ENCODE measurements around the gene TPT1.
"Not testable (repeated sequence)": the region's sequence is repeated elsewhere in the genome, so short reads cannot be mapped to it uniquely, and the experiment has no call there.

The TPT1 gene

GRCh38 chr13:45314822-45315221 lies 26.2 kb downstream of the TPT1 start:
- H3K4me1 ChIP-seq (ENCODE audit: control insufficient read depth, insufficient read depth, low read length), result peaks cover 7% of the 10 kb centered on the region
- H3K4me3 ChIP-seq (ENCODE audit: low read depth, low read length), result no peak overlapping the region
- H3K27me3 ChIP-seq (ENCODE audit: control insufficient read depth, insufficient read depth, low read length), result no peaks in the 10 kb centered on the region
- no peaks in the 10 kb centered on the region for H3K9me3 ChIP-seq (ENCODE audit: control insufficient read depth, insufficient read depth, low read length)
- no peaks in the 10 kb centered on the region for H3K36me3 ChIP-seq (ENCODE audit: control insufficient read depth, insufficient read depth, low read length)
- H3K9ac ChIP-seq (ENCODE audit: low read depth, low read length), result no peak overlapping the region

GRCh38 chr13:45310341-45311131 lies 30.4 kb downstream of the TPT1 start:
- Histone ChIP-seq H3K27me3 (ENCODE audit: control insufficient read depth, insufficient read depth, low read length) (no peaks in the 10 kb centered on the region), H3K9me3 (ENCODE audit: control insufficient read depth, insufficient read depth, low read length) (no peaks in the 10 kb centered on the region), H3K4me1 (ENCODE audit: control insufficient read depth, insufficient read depth, low read length) (peaks cover 10% of the 10 kb centered on the region), H3K4me3 (ENCODE audit: low read depth, low read length) (peak overlapping the region; percentile 14), H3K9ac (ENCODE audit: low read depth, low read length) (no peak overlapping the region), H3K36me3 (ENCODE audit: control insufficient read depth, insufficient read depth, low read length) (no peaks in the 10 kb centered on the region)

DNA sequence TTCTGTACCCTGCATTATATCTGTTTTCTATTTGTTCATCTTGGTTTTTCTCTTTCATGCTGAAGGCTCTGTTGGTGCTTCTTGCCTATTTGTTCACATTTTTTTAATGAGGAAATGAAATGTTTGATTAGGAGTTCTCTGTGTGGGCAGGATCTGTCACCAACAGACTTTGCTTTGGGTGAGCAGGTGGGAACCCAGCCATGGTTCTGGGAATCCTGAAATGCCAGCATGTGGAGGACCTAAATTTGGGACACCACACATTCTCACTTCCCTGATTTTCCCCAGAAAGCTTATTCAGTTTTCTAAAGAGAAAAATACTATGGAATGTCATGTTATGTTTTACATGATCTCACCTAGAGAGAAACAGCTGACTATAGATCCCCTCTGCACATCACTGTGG lies 34.0 kb downstream of the TPT1 start:
- no peak overlapping the region for H3K9ac ChIP-seq (ENCODE audit: low read depth, low read length)
- no peaks in the 10 kb centered on the region for H3K9me3 ChIP-seq (ENCODE audit: control insufficient read depth, insufficient read depth, low read length)
- no peaks in the 10 kb centered on the region for H3K36me3 ChIP-seq (ENCODE audit: control insufficient read depth, insufficient read depth, low read length)

GRCh38 chr13:45305079-45305478 lies 35.9 kb downstream of the TPT1 start:
- Histone ChIP-seq H3K4me1 (ENCODE audit: control insufficient read depth, insufficient read depth, low read length) (peaks cover 9% of the 10 kb centered on the region), H3K9ac (ENCODE audit: low read depth, low read length) (no peak overlapping the region), H3K4me3 (ENCODE audit: low read depth, low read length) (no peak overlapping the region), H3K27me3 (ENCODE audit: control insufficient read depth, insufficient read depth, low read length) (no peaks in the 10 kb centered on the region), H3K9me3 (ENCODE audit: control insufficient read depth, insufficient read depth, low read length) (no peaks in the 10 kb centered on the region), H3K36me3 (ENCODE audit: control insufficient read depth, insufficient read depth, low read length) (no peaks in the 10 kb centered on the region)

More for the DNA sequence above, 34.0 kb downstream of the TPT1 start:
- Histone ChIP-seq H3K27me3 (ENCODE audit: control insufficient read depth, insufficient read depth, low read length) (no peaks in the 10 kb centered on the region), H3K4me1 (ENCODE audit: control insufficient read depth, insufficient read depth, low read length) (peaks cover 14% of the 10 kb centered on the region), H3K4me3 (ENCODE audit: low read depth, low read length) (no peak overlapping the region)

DNA sequence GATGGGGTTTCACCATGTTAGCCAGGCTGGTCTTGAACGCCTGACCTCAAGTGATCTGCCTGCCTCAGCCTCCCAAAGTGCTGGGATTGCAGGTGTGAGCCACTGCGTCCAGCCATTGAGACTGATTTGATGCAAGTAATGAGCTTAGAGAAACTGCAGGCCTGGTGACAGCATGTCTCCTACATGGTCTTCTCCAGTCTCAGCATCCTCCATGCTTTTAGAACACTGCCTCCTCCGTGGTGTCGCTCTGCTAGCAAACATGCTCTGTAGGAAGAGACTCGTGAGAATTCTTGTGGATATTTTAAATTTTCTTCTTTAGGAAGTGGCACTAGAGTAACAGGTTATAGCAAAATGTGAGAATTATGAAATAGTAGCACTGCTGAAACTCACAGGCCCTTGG lies 37.1 kb downstream of the TPT1 start:
- no peaks in the 10 kb centered on the region for H3K36me3 ChIP-seq (ENCODE audit: control insufficient read depth, insufficient read depth, low read length)
- H3K27me3 ChIP-seq (ENCODE audit: control insufficient read depth, insufficient read depth, low read length), result no peaks in the 10 kb centered on the region
- H3K9ac ChIP-seq (ENCODE audit: low read depth, low read length), result no peak overlapping the region
- H3K4me3 ChIP-seq (ENCODE audit: low read depth, low read length), result no peak overlapping the region
- peaks cover 5% of the 10 kb centered on the region for H3K4me1 ChIP-seq (ENCODE audit: control insufficient read depth, insufficient read depth, low read length)
- no peaks in the 10 kb centered on the region for H3K9me3 ChIP-seq (ENCODE audit: control insufficient read depth, insufficient read depth, low read length)

DNA sequence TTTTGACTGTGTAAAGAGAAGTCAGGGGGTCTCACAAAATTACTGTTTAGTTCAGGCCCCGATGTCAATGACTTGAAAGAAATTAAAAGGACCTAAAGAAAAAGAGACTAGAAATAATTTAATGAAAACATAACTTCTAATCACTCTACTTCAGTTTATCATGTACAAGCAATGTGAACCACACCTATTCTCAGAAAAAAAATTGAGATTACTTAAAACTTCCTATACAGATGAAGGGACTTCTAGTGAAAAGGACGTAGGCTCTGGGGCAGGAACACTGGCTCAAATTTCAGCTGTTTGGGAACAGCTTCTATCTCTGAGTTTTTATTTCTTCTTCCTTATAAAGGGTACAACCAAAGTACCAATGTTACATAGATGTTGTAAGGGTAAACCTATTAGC lies 38.0 kb downstream of the TPT1 start:
- H3K4me3 ChIP-seq (ENCODE audit: low read depth, low read length), result no peak overlapping the region
- H3K27me3 ChIP-seq (ENCODE audit: control insufficient read depth, insufficient read depth, low read length), result no peaks in the 10 kb centered on the region
- no peak overlapping the region for H3K9ac ChIP-seq (ENCODE audit: low read depth, low read length)
- peaks cover 5% of the 10 kb centered on the region for H3K4me1 ChIP-seq (ENCODE audit: control insufficient read depth, insufficient read depth, low read length)
- H3K9me3 ChIP-seq (ENCODE audit: control insufficient read depth, insufficient read depth, low read length), result no peaks in the 10 kb centered on the region
- H3K36me3 ChIP-seq (ENCODE audit: control insufficient read depth, insufficient read depth, low read length), result no peaks in the 10 kb centered on the region

DNA sequence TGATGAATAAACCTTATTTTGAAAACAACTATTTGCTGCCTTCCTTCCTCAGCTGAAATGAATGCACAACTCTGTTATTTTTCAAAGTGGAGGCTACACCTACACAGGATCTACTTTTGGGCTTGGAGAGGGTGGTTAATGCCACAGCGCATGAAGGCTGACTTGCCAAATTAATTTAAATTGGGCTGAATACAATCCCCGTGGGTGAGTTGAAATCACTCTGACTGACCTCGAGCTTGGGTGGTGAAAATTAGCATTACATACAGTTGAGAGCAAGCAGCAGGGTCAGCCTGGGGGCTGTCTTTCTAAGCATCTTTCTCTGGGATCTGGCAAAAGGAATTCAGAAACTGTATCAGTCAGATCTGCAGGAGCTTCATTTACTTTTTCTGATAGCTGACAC lies 38.5 kb downstream of the TPT1 start:
- peaks cover 5% of the 10 kb centered on the region for H3K4me1 ChIP-seq (ENCODE audit: control insufficient read depth, insufficient read depth, low read length)
- no peaks in the 10 kb centered on the region for H3K36me3 ChIP-seq (ENCODE audit: control insufficient read depth, insufficient read depth, low read length)
- no peaks in the 10 kb centered on the region for H3K27me3 ChIP-seq (ENCODE audit: control insufficient read depth, insufficient read depth, low read length)
- H3K4me3 ChIP-seq (ENCODE audit: low read depth, low read length), result no peak overlapping the region
- no peak overlapping the region for H3K9ac ChIP-seq (ENCODE audit: low read depth, low read length)
- H3K9me3 ChIP-seq (ENCODE audit: control insufficient read depth, insufficient read depth, low read length), result no peaks in the 10 kb centered on the region

DNA sequence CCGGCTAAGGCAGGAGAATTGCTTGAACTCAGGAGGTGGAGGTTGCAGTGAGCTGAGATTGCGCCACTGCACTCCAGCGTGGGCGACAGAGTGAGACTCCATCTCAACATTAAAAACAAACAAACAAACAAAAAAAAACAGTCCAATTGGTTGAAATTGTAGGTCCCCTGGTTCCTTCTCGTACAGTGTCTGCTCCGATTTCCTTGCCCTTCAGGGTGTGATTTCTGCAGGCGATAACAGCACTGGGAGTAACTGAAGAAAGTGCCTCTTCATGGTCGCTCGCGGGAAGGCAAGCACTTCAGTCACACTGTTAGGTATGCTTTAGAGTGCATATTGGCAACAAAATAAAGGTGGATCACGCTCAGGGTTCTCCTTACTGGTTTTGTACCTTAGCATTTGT lies 39.7 kb downstream of the TPT1 start:
- no peaks in the 10 kb centered on the region for H3K36me3 ChIP-seq (ENCODE audit: control insufficient read depth, insufficient read depth, low read length)
- no peaks in the 10 kb centered on the region for H3K9me3 ChIP-seq (ENCODE audit: control insufficient read depth, insufficient read depth, low read length)
- H3K4me3 ChIP-seq (ENCODE audit: low read depth, low read length), result no peak overlapping the region
- H3K27me3 ChIP-seq (ENCODE audit: control insufficient read depth, insufficient read depth, low read length), result no peaks in the 10 kb centered on the region
- H3K4me1 ChIP-seq (ENCODE audit: control insufficient read depth, insufficient read depth, low read length), result peaks cover 5% of the 10 kb centered on the region
- no peak overlapping the region for H3K9ac ChIP-seq (ENCODE audit: low read depth, low read length)

GRCh38 chr13:45300190-45300985 lies 40.6 kb downstream of the TPT1 start:
- peaks cover 5% of the 10 kb centered on the region for H3K4me1 ChIP-seq (ENCODE audit: control insufficient read depth, insufficient read depth, low read length)
- no peaks in the 10 kb centered on the region for H3K27me3 ChIP-seq (ENCODE audit: control insufficient read depth, insufficient read depth, low read length)
- no peak overlapping the region for H3K9ac ChIP-seq (ENCODE audit: low read depth, low read length)
- no peak overlapping the region for H3K4me3 ChIP-seq (ENCODE audit: low read depth, low read length)
- H3K9me3 ChIP-seq (ENCODE audit: control insufficient read depth, insufficient read depth, low read length), result no peaks in the 10 kb centered on the region
- no peaks in the 10 kb centered on the region for H3K36me3 ChIP-seq (ENCODE audit: control insufficient read depth, insufficient read depth, low read length)

GRCh38 chr13:45299194-45299593 lies 41.8 kb downstream of the TPT1 start:
- H3K36me3 ChIP-seq (ENCODE audit: control insufficient read depth, insufficient read depth, low read length), result no peaks in the 10 kb centered on the region
- no peak overlapping the region for H3K9ac ChIP-seq (ENCODE audit: low read depth, low read length)
- H3K4me1 ChIP-seq (ENCODE audit: control insufficient read depth, insufficient read depth, low read length), result peaks cover 5% of the 10 kb centered on the region
- no peaks in the 10 kb centered on the region for H3K27me3 ChIP-seq (ENCODE audit: control insufficient read depth, insufficient read depth, low read length)
- no peaks in the 10 kb centered on the region for H3K9me3 ChIP-seq (ENCODE audit: control insufficient read depth, insufficient read depth, low read length)
- no peak overlapping the region for H3K4me3 ChIP-seq (ENCODE audit: low read depth, low read length)

DNA sequence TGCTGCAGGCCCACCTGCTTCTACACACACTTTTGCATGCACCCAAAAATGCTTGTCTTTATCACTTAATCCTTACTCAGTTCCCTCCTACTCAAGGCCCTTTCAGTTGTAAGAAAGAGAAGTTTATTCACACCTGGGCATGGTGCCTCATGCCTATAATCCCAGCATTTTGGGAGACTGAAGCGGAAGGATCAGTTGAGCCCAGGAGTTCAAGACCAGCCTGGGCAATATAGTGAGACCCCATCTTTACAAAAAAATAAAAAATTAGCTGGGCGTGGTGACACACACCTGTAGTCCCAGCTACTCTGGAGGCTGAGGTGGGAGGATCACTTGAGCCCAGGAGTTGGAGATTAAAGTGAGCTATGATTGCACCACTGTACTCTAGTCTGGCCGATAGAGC lies 42.4 kb downstream of the TPT1 start:
- not testable (repeated sequence) for H3K36me3 ChIP-seq (ENCODE audit: control insufficient read depth, insufficient read depth, low read length); H3K9me3 ChIP-seq (ENCODE audit: control insufficient read depth, insufficient read depth, low read length); H3K27me3 ChIP-seq (ENCODE audit: control insufficient read depth, insufficient read depth, low read length); H3K4me1 ChIP-seq (ENCODE audit: control insufficient read depth, insufficient read depth, low read length); H3K9ac ChIP-seq (ENCODE audit: low read depth, low read length); H3K4me3 ChIP-seq (ENCODE audit: low read depth, low read length)

GRCh38 chr13:45298206-45298505 lies 42.8 kb downstream of the TPT1 start:
- Histone ChIP-seq H3K36me3 (ENCODE audit: control insufficient read depth, insufficient read depth, low read length) (no peaks in the 10 kb centered on the region), H3K27me3 (ENCODE audit: control insufficient read depth, insufficient read depth, low read length) (no peaks in the 10 kb centered on the region), H3K9ac (ENCODE audit: low read depth, low read length) (no peak overlapping the region), H3K4me3 (ENCODE audit: low read depth, low read length) (no peak overlapping the region), H3K4me1 (ENCODE audit: control insufficient read depth, insufficient read depth, low read length) (peaks cover 5% of the 10 kb centered on the region), H3K9me3 (ENCODE audit: control insufficient read depth, insufficient read depth, low read length) (no peaks in the 10 kb centered on the region)
